ENCODE measurements around the gene ZNF319. TPM values are rescaled to one million over a fixed set of nuclear protein-coding genes. Genes with fewer than 3 reads are reported as not detected.

The ZNF319 gene
- total RNA-seq, 3 donors from 2014 or later (not counting 1 experiment from before 2014, with no cell fraction given), result 15.9 to 31.3 (median 29.3) TPM

DNA sequence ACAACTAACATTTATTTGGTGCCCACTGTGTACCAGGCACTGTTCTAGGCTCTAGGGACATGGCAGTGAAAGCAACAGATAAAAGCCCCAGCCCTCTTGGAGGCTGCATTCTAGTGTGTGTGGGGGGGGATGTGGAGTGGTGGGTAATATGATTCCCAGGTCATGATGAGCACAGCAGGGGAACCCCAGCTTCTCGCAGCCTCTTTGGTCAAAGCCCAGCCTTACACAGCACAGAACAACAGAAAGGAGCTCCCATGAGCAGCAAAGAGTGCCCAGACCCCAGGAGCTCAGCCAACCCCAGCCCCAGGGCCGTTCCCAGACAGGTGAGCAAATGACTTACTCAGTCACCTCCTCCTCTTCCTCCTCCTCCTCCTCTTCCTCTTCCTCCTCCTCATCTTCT is 51.5 kb downstream of the ZNF319 start:
- H3K4me3 ChIP-seq (ENCODE audit: low read length), result no peak overlapping the region
- no peaks in the 10 kb centered on the region for H3K27me3 ChIP-seq (ENCODE audit: control insufficient read depth, insufficient read depth, low read length)
- no peak for TF ChIP-seq CTCF (IDR thresholded peaks at IDR 0.05)
- no peaks in the 10 kb centered on the region for H3K4me1 ChIP-seq (ENCODE audit: control insufficient read depth, insufficient read depth, low read length)
- H3K36me3 Mint-ChIP-seq, result no peaks in the 10 kb centered on the region
- no peaks in the 10 kb centered on the region for H3K27me3 Mint-ChIP-seq (ENCODE audit: low read depth in 2 of 2)
- WGBS (ENCODE audit: insufficient coverage), result 24% methylated on average over 2 of the region's 2 CpGs
- ATAC-seq, result no peak
- intact Hi-C loops (cut with micrococcal nuclease), result no loop called here
- no peak overlapping the region for H3K27ac ChIP-seq (ENCODE audit: low read length)
- no peak for DNase-seq
- H3K27ac Mint-ChIP-seq, result no peak overlapping the region
- H3K36me3 ChIP-seq (ENCODE audit: control insufficient read depth, insufficient read depth, low read length), result no peaks in the 10 kb centered on the region
- H3K9me3 ChIP-seq (ENCODE audit: control insufficient read depth, insufficient read depth, low read length), result no peaks in the 10 kb centered on the region
- H3K9me3 Mint-ChIP-seq, result no peaks in the 10 kb centered on the region
- no peak overlapping the region for H3K4me3 Mint-ChIP-seq
- H3K4me1 Mint-ChIP-seq, result no peaks in the 10 kb centered on the region

DNA sequence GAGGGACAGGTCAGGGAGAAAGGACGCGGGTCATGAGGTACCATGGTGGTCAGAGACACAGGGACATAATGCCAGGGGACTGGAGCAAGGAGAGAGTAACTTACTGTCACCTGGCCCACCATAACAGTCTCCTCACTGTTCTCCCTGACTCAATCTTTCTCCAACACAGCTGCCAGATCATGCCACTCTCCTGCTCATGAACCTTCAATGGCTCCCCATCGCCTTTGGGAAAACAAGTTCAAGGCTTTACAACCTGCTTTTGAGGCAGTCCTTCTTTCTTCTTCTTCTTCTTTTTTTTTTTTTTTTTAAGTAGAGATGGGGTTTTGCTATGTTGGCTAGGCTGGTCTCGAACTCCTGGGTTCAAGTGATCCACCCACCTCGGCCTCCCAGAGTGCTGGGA is 52.4 kb downstream of the ZNF319 start:
- no peak overlapping the region for H3K4me3 Mint-ChIP-seq
- no peak for TF ChIP-seq CTCF (IDR thresholded peaks at IDR 0.05)
- WGBS (ENCODE audit: insufficient coverage), result 82% methylated on average over 5 of the region's 5 CpGs
- no peaks in the 10 kb centered on the region for H3K36me3 ChIP-seq (ENCODE audit: control insufficient read depth, insufficient read depth, low read length)
- H3K27me3 Mint-ChIP-seq (ENCODE audit: low read depth in 2 of 2), result no peaks in the 10 kb centered on the region
- intact Hi-C loops (cut with micrococcal nuclease), result no loop called here
- H3K4me1 ChIP-seq (ENCODE audit: control insufficient read depth, insufficient read depth, low read length), result no peaks in the 10 kb centered on the region
- ATAC-seq, result no peak
- H3K4me1 Mint-ChIP-seq, result no peaks in the 10 kb centered on the region
- no peaks in the 10 kb centered on the region for H3K9me3 Mint-ChIP-seq
- DNase-seq, result no peak
- H3K27ac ChIP-seq (ENCODE audit: low read length), result no peak overlapping the region
- no peaks in the 10 kb centered on the region for H3K27me3 ChIP-seq (ENCODE audit: control insufficient read depth, insufficient read depth, low read length)
- H3K9me3 ChIP-seq (ENCODE audit: control insufficient read depth, insufficient read depth, low read length), result no peaks in the 10 kb centered on the region
- H3K4me3 ChIP-seq (ENCODE audit: low read length), result no peak overlapping the region
- H3K27ac Mint-ChIP-seq, result no peak overlapping the region
- no peaks in the 10 kb centered on the region for H3K36me3 Mint-ChIP-seq

DNA sequence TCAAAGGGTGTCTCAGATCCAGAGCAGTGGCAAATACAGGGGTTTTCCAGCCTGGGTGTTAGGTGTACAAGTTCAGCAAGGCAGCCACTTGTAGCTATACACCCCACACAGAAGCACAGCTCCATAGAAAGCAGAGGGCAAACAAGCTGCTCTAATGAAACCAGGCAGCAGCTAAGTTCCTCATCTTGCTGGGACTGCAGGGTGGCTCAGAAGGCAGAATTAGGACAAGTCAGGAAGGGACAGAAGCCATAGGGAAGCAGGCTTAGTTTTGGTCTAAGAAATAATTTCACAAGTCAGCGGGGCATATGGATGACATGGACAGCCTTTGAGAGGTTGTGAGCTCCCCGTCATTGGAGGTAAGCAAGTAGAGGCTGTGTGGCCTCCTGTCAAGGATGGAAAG is 53.2 kb downstream of the ZNF319 start:
- 91% methylated on average over 2 of the region's 2 CpGs for WGBS (ENCODE audit: insufficient coverage)
- Histone ChIP-seq H3K4me3 (ENCODE audit: low read length) (no peak overlapping the region), H3K36me3 (ENCODE audit: control insufficient read depth, insufficient read depth, low read length) (no peaks in the 10 kb centered on the region), H3K27me3 (ENCODE audit: control insufficient read depth, insufficient read depth, low read length) (no peaks in the 10 kb centered on the region), H3K9me3 (ENCODE audit: control insufficient read depth, insufficient read depth, low read length) (no peaks in the 10 kb centered on the region), H3K4me1 (ENCODE audit: control insufficient read depth, insufficient read depth, low read length) (no peaks in the 10 kb centered on the region), H3K27ac (ENCODE audit: low read length) (no peak overlapping the region)
- Mint-ChIP-seq H3K27ac (no peak overlapping the region), H3K4me1 (no peaks in the 10 kb centered on the region), H3K4me3 (no peak overlapping the region), H3K36me3 (no peaks in the 10 kb centered on the region), H3K9me3 (no peaks in the 10 kb centered on the region), H3K27me3 (ENCODE audit: low read depth in 2 of 2) (no peaks in the 10 kb centered on the region)
- ATAC-seq, result no peak
- no peak for TF ChIP-seq CTCF (IDR thresholded peaks at IDR 0.05)
- no peak for DNase-seq
- intact Hi-C loops (cut with micrococcal nuclease), result no loop called here

DNA sequence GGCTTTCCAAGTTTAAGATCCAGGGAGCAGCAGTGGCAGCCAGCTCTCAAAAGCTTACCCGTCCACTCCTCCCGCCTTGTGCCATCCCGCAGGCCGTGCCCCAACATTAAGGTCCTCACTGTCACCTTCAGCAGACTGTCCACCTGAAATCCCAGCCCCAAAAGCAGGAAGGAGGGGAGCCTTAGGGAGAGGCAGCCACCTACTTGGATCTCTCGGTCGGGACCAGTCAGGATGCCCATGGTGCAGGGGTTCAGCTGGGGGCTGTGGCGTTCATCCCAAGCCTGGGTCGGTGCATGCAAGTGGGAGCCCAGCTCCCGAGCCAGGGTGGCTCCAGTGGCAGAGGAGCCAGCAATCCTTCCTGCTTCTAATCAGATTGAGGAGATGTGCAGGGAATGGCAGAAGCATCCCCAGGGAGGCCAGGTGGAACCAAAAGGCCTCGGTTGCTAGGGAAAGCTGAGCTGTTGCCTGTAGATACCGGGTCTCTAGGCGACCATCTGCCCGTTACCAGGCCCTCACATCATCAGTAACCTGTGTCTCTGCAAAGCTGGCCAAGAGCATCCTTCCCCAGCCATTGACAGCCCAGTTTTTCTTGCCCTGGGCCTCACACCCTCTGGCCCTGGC is 54.2 kb downstream of the ZNF319 start:
- Histone ChIP-seq H3K4me3 (ENCODE audit: low read length) (no peak overlapping the region), H3K36me3 (ENCODE audit: control insufficient read depth, insufficient read depth, low read length) (no peaks in the 10 kb centered on the region), H3K4me1 (ENCODE audit: control insufficient read depth, insufficient read depth, low read length) (no peaks in the 10 kb centered on the region), H3K27ac (ENCODE audit: low read length) (no peak overlapping the region), H3K9me3 (ENCODE audit: control insufficient read depth, insufficient read depth, low read length) (no peaks in the 10 kb centered on the region), H3K27me3 (ENCODE audit: control insufficient read depth, insufficient read depth, low read length) (no peaks in the 10 kb centered on the region)
- H3K36me3 Mint-ChIP-seq, result no peaks in the 10 kb centered on the region
- H3K27ac Mint-ChIP-seq, result no peak overlapping the region
- H3K27me3 Mint-ChIP-seq (ENCODE audit: low read depth in 2 of 2), result peaks cover 0 to 2% of the 10 kb centered on the region in 2 donors
- 85% methylated on average over 13 of the region's 13 CpGs for WGBS (ENCODE audit: insufficient coverage)
- no peaks in the 10 kb centered on the region for H3K9me3 Mint-ChIP-seq
- no peak for DNase-seq
- ATAC-seq, result no peak
- intact Hi-C loops (cut with micrococcal nuclease), result no loop called here
- no peak overlapping the region for H3K4me3 Mint-ChIP-seq
- TF ChIP-seq CTCF (IDR thresholded peaks at IDR 0.05), result no peak
- H3K4me1 Mint-ChIP-seq, result no peaks in the 10 kb centered on the region

Measured in natural killer cell (primary cell).